Dedifferentiated amniotic fluid mesenchymal stem cell (primary cell): ENCODE measurements around the gene KIFC3.
A peak's percentile ranks its signal among the peaks of the same experiment; 100 is the strongest.

Source experiments
- DNase-seq: peaks from one replicate; pipeline ENCODE4 v3.0.0-alpha.2; 2016; ENCODE audit errors: extremely low spot score

Gene KIFC3

DNA sequence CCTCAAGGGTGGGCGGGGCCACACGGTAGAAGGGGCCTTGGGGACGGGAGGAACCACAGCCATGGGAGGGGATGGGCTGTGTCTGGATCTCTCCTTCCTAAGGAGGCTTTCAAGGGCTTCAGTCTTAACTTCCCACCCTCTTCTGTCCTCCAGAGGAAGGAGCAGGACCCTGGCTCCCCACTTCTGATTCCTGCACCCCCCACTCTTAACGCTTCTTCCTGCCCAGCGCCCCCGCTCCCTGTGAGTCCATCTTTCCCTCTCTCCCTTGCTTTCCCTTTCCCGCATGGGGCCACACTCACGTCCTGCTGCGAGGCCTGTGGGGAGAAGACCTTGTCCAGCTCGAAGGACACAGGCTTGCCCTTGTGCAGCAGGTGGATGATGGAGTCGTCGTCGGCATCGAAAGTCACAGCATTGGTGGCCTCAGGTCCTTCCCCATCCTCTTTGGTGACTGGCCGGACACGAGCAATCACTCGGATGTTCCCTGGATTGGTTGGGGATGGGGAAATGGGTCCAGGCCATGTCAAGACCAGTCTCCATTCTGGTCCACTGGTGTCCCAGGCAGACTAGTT, 37.0 kb downstream of the KIFC3 start:
- no peak for DNase-seq

- DNase-seq: peak; percentile 57
Observed at GRCh38 chr16:57764341-57765159, 37.7 kb downstream of the KIFC3 start.

DNA sequence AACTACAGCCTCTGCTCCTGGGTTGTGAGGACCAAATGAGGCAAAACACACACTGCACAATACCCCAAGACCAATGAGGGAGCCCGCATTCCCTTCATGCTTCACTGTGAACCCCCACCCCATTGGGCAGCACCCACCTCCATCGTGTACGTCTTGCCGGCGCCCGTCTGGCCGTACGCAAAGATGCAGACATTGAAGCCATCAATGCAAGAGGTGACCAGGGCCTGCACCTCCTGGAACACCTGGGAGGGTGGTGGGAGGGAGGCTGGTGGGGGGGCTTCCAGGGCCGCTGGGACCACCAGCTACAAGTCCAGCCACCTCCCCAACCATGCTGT, 38.3 kb downstream of the KIFC3 start:
- no peak for DNase-seq

DNA sequence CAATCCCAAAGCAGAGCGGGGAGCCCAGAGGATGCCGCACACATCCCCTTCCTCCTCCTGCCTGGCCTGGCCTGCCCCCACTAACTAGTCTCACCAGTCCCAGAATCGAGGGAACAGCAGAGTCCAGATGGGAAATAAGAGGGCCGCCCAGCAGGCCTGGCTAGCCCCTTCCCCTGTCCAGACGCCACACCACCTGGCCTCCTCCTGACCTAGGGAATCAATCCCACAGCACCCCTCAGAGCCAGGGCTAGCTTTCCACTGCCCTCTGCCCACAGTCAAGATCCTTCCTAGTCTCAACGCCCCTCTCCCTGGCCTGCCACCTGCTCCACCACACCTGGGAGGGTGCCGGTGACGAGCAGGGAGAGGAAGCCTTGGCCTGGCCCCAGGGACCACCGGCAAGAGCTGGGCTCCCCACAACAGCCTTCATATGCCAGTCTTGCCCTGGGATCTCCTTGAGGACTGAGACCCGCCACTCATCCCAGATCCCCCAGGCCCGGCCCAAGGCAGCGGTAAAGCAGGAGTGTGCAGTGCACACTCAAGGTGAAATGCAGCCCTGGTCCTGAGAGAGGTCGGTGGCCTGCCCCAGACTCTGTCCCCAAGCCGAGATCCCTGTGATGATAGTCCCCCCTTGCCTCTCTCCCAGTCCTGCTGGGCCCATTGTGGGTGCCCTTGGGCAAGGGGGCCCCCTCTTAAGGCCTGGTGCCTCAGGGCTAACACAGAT, 38.8 kb downstream of the KIFC3 start:
- DNase-seq: no peak

DNA sequence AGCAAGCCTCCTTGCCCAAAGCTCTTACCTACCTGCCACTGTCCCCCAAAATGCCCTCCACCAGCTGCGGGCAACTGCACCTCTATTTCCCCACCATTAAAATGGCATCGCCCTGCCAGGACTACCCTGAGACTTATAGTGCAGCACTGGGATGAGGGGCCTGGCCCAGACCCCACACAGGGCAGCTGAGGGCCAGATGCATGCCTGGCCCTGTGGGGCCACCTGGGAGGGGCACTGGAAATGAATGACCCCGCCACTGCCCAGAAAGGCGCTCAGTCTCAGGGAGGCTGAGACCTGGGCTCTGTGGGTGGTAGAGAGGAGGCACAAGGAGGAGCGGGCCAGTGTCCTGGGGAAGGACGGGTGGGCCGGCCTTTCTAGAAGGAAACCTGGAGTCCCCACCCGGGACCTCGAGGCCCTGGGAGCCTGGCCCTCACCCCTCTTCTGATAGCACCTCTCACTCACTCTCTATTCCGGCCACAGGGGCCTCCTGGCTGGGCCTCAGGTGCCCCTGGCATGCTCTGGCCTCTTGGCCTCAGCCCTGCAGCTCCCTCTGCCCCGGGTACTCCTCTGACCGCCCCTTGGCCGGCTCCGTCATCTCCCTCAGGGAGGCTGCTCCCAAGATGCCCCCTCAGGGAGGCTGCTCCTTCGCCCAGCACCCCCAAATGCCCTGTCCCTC, 39.8 kb downstream of the KIFC3 start:
- DNase-seq: no peak

GRCh38 chr16:57761957-57762356, 40.3 kb downstream of the KIFC3 start:
- no peak for DNase-seq

DNA sequence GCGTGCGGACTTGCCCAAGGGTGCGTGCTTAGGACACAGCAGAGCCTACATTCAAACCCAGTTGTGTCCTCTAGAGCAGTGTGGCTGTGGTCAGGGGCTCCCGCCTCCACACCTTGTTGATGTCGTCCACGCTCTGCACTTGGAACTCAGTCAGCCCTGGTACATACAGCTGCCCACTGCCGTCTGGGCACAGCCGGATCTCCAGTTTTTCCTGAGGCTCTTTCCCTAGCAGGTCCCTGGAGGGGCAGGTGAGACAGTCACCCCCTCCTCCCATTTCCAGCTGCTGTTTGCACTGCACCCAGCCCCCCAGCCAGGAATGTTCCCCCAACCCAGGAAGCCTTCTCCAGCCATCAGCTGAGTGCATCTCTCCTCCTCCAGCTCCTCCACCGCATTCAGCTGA, 41.0 kb downstream of the KIFC3 start:
- no peak for DNase-seq

DNA sequence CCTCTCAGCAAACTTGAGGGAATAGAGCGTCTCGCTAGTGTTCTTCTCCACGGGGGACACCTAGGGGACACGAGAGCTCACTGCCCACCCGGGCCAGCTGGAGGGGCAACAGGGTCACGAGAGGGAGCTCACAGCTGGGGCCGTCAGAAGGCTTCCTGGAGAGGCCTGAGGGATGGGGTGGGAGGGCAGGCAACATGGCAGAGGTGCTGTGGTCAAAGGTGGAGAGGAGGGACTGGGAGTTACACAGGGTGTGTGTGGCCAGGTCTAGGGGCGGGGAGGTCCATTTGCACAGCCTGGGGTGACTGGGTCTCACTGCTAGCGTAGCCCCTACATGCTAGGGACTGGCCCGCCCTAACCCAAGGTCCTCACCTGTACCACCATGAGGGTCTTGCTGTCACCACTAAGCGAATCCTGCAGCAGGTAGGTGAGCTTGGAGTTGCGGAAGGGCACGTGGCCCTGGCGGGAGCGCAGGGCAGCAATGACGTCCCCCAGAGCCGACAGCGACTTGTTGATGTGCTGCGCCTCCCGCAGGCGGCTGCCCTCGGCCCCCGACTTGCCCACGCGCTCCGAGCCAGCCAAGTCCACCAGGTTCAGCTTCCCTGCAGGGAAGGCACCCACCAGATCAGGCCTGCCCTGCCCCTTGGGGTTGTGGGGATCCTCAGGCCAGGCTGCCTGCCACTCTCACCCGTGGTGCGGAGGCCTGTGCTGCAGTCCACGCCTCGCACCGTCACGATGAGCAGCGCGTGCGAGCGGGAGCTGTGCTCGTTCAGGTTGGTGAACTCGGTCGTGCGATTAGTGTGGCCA, 41.7 kb downstream of the KIFC3 start:
- no peak for DNase-seq

- DNase-seq: no peak
Observed at GRCh38 chr16:57759541-57760356, 42.5 kb downstream of the KIFC3 start.

GRCh38 chr16:57759131-57759530, 43.2 kb downstream of the KIFC3 start:
- DNase-seq: no peak

GRCh38 chr16:57758331-57759117, 43.8 kb downstream of the KIFC3 start:
- DNase-seq: no peak

- DNase-seq: no peak
Observed at GRCh38 chr16:57757883-57758282, 44.4 kb downstream of the KIFC3 start.

- DNase-seq: peak; percentile 55
Observed at GRCh38 chr16:57757326-57757786, 44.9 kb downstream of the KIFC3 start.

GRCh38 chr16:57756424-57757325, 45.6 kb downstream of the KIFC3 start:
- no peak for DNase-seq

DNA sequence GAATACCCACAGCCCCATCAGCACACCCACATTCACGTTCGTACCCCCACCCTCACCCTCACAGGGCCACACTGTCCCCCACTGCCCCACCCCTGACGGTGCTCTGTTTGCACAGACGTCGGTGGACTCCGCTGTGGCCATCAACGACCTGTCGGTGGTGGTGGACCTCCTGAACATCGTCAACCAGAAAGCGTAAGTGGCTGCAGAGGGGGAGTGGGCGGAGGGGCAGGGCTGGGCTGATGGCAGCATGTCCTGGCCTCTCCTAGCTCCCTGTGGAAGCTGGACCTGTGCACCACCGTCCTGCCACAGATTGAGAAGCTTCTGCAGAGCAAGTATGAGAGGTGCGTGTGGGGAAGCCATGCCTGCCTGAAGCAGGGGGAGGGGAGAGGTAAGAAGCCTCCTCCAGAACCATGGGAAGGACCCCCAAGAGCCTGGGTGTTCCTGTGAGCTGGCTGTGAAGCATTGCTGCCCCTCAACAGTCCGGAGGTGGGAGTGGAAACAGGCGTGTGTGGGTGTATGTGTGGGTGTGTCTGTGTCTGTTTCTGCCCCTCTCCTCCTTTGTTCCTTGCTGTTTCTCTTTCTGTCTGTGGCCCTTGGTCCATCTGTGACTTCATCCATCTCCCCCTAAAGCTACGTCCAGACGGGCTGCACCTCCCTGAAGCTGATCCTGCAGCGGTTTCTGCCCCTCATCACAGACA, 46.4 kb downstream of the KIFC3 start:
- DNase-seq: no peak

- DNase-seq: no peak
Observed at GRCh38 chr16:57755061-57755684, 47.1 kb downstream of the KIFC3 start.

DNA sequence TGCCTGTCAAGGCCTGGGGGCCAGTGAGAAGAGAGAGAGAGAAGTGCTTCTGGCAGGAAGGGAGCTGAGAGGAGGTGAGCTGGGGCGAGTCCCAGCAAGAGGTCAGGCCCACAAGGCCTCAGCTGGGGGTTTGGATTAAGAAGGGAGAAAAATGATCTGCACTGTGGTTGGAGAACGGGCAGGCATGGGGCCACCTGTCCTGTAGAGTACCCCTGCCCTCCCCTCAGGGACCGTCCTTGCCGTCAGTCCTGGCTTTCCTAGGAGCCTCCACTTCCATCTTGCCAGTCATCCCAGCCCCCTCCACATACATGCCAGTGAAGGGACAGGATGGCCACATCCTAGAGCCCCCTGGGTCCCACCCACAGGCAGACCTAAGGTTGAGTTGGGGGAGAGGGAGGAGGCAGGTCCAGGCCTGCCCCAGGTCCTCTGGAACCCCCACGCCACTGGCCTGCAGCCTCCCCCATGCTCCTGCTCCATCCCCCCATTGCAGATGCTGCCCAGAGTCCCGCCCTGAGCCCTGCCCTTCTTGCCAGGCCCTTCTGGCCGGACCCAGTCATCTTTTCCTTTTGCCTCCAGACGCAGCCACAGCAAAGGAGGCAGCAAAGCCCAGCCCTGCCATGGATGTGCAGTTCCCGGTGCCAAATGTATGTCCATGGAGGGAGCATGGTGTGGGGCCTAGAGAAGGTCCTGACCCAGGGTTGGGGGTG, 47.8 kb downstream of the KIFC3 start:
- DNase-seq: no peak
